RWPE2 (cell line): ENCODE measurements around the gene ABHD11.

Experiments
- ATAC-seq: fragments of 200-7000 bp; cut with Tn5 transposase; 3 replicates; pipeline ENCODE4 v1.9.1; 2021; ENCODE audit warnings: low read depth
- DNase-seq: peaks from one replicate; pipeline ENCODE4 v3.0.0-alpha.2; 2020; ENCODE audit warnings: low spot score
- H3K27ac ChIP-seq: fragments of 450-650 bp; 2 replicates; pipeline ENCODE4 v1.5.1; 2017; ENCODE audit warnings: mild to moderate bottlenecking; ENCODE audit not compliant: poor library complexity, severe bottlenecking
- H3K27me3 ChIP-seq: fragments of 250-450 bp; sonication (Bioruptor Pico); 2 replicates; pipeline ENCODE4 v1.5.1; 2021; ENCODE audit warnings: mild to moderate bottlenecking, moderate library complexity; ENCODE audit not compliant: insufficient read depth, poor library complexity, severe bottlenecking
- H3K36me3 ChIP-seq: fragments of 250-450 bp; sonication (Bioruptor Pico); 2 replicates; pipeline ENCODE4 v1.5.1; 2020; ENCODE audit warnings: low read depth, mild to moderate bottlenecking, moderate library complexity
- H3K4me1 ChIP-seq: fragments of 250-450 bp; sonication (Bioruptor Pico); 2 replicates; pipeline ENCODE4 v1.5.1; 2021; ENCODE audit warnings: mild to moderate bottlenecking, moderate library complexity; ENCODE audit not compliant: insufficient read depth, poor library complexity, severe bottlenecking
- H3K4me3 ChIP-seq: fragments of 250-450 bp; sonication (Bioruptor Pico); 2 replicates; pipeline ENCODE4 v1.5.1; 2021; ENCODE audit warnings: mild to moderate bottlenecking, moderate library complexity; ENCODE audit not compliant: severe bottlenecking
- H3K9me3 ChIP-seq: fragments of 250-450 bp; sonication (Bioruptor Pico); 2 replicates; pipeline ENCODE4 v1.5.1; 2021; ENCODE audit warnings: mild to moderate bottlenecking, moderate library complexity; ENCODE audit not compliant: severe bottlenecking
- CTCF ChIP-seq: fragments of 450-650 bp; IDR thresholded peaks from one replicate; pipeline ENCODE4 v1.5.1; 2017; ENCODE audit warnings: mild to moderate bottlenecking, moderate library complexity; ENCODE audit not compliant: poor library complexity, severe bottlenecking

ABHD11 gene

DNA sequence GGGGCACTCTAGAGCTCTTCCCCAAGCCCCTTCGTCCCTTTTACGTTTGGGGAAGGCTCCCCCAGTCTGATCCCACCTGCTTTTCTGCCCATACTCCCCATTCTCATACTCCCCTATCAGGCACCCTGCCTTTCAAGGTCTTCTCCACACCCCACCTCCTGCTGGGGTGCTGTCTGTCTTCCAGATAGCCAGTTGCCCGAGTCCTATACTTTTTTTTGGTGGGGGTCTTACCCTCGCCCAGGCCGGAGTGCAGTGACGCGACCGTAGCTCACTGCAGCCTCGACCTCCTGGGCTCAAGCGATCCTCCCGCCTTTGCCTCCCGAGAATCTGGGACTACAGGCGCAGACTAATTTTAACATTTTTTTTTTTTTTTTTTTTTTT, 775 bp upstream of the ABHD11 start:
- no peaks in the 10 kb centered on the region for H3K4me1 ChIP-seq
- no peak for ATAC-seq
- H3K4me3 ChIP-seq, result peak overlapping the region; percentile 51
- peaks cover 13% of the 10 kb centered on the region for H3K36me3 ChIP-seq
- H3K9me3 ChIP-seq, result no peaks in the 10 kb centered on the region
- DNase-seq, result no peak
- H3K27me3 ChIP-seq, result no peaks in the 10 kb centered on the region
- TF ChIP-seq CTCF, result no peak
- peak overlapping the region; percentile 76 for H3K27ac ChIP-seq

DNA sequence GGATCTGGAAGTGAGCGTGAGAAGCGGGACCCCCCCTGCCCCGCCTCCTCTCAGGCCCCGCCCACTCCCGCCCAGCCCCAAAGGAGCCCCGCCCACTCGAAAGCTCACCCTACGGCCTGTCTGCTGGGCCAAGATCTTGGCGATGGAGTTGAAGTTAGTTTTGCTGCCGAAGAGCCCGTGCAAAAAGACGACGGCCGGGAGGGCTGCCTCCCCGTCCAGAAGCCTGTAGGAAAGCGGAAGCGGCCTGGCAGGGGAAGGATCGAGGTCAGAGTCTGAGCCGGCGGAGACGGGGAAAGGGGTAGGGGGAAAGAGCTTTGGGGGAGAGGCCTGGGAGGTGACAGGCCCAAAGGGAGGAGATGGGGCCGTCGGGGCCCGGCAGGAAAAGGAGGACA, 386 bp downstream of the ABHD11 start:
- ATAC-seq (peak; percentile 17; the same call in 1 of the 3 replicates), DNase-seq (no peak)
- no peaks in the 10 kb centered on the region for H3K9me3 ChIP-seq
- peak overlapping the region; percentile 51 for H3K4me3 ChIP-seq
- peak overlapping the region; percentile 76 for H3K27ac ChIP-seq
- H3K27me3 ChIP-seq, result no peaks in the 10 kb centered on the region
- TF ChIP-seq CTCF, result no peak
- peaks cover 13% of the 10 kb centered on the region for H3K36me3 ChIP-seq
- H3K4me1 ChIP-seq, result no peaks in the 10 kb centered on the region

GRCh38 chr7:73737491-73738219, 947 bp downstream of the ABHD11 start:
- no peak for ATAC-seq
- H3K4me3 ChIP-seq, result peak overlapping the region; percentile 51
- TF ChIP-seq CTCF, result no peak
- H3K4me1 ChIP-seq, result no peaks in the 10 kb centered on the region
- H3K36me3 ChIP-seq, result peaks cover 13% of the 10 kb centered on the region
- peak overlapping the region; percentile 76 for H3K27ac ChIP-seq
- H3K27me3 ChIP-seq, result no peaks in the 10 kb centered on the region
- no peaks in the 10 kb centered on the region for H3K9me3 ChIP-seq
- no peak for DNase-seq

GRCh38 chr7:73736885-73737284, 1.7 kb downstream of the ABHD11 start:
- ATAC-seq (no peak), DNase-seq (no peak)
- no peak overlapping the region for H3K27ac ChIP-seq
- no peaks in the 10 kb centered on the region for H3K4me1 ChIP-seq
- H3K4me3 ChIP-seq, result no peak overlapping the region
- TF ChIP-seq CTCF, result no peak
- no peaks in the 10 kb centered on the region for H3K27me3 ChIP-seq
- peaks cover 13% of the 10 kb centered on the region for H3K36me3 ChIP-seq
- H3K9me3 ChIP-seq, result no peaks in the 10 kb centered on the region

GRCh38 chr7:73735528-73735905, 3.1 kb downstream of the ABHD11 start:
- H3K27me3 ChIP-seq, result no peaks in the 10 kb centered on the region
- no peak for ATAC-seq
- peaks cover 13% of the 10 kb centered on the region for H3K36me3 ChIP-seq
- no peak overlapping the region for H3K4me3 ChIP-seq
- H3K27ac ChIP-seq, result peak overlapping the region; percentile 43
- no peak for TF ChIP-seq CTCF
- H3K9me3 ChIP-seq, result no peaks in the 10 kb centered on the region
- no peaks in the 10 kb centered on the region for H3K4me1 ChIP-seq
- DNase-seq, result no peak
